DOHH2 (cell line): ENCODE measurements around the gene EID3.

Experiments used
- H3F3A ChIP-seq: fragments of 200-600 bp; sonication (generic), shearing (Covaris generic); 2 replicates; pipeline ENCODE4 v1.6.0; 2016; ENCODE audit warnings: antibody characterized with exemption, mild to moderate bottlenecking; ENCODE audit not compliant: control insufficient read depth, insufficient read depth
- H3K27ac ChIP-seq: fragments of 200-600 bp; sonication (generic); 2 replicates; pipeline ENCODE4 v1.5.1; 2014; ENCODE audit warnings: low read depth, mild to moderate bottlenecking, low read length, moderate library complexity
- H3K27me3 ChIP-seq: fragments of 200-600 bp; sonication (generic); 2 replicates; pipeline ENCODE4 v1.6.1; 2014; ENCODE audit warnings: mild to moderate bottlenecking, low read length, mixed read lengths; ENCODE audit not compliant: control insufficient read depth
- H3K36me3 ChIP-seq: fragments of 200-600 bp; sonication (generic); 2 replicates; pipeline ENCODE4 v1.6.1; 2014; ENCODE audit warnings: mild to moderate bottlenecking, low read length, moderate library complexity, mixed read lengths; ENCODE audit not compliant: control insufficient read depth
- H3K4me1 ChIP-seq: fragments of 200-600 bp; sonication (generic); 2 replicates; pipeline ENCODE4 v1.6.1; 2014; ENCODE audit warnings: mild to moderate bottlenecking, low read length, mixed read lengths; ENCODE audit not compliant: control insufficient read depth
- H3K4me2 ChIP-seq: fragments of 200-600 bp; sonication (generic); 2 replicates; pipeline ENCODE4 v1.6.0; 2014; ENCODE audit warnings: mild to moderate bottlenecking, low read length, moderate library complexity
- H3K4me3 ChIP-seq: fragments of 200-600 bp; sonication (generic); 2 replicates; pipeline ENCODE4 v1.5.1; 2014; ENCODE audit warnings: mild to moderate bottlenecking, low read length, mixed read lengths
- H3K79me2 ChIP-seq: fragments of 200-600 bp; sonication (generic); 2 replicates; pipeline ENCODE4 v1.6.1; 2014; ENCODE audit warnings: mild to moderate bottlenecking, low read length, mixed read lengths; ENCODE audit not compliant: control insufficient read depth
- H3K9me2 ChIP-seq: fragments of 200-600 bp; sonication (generic); replicated peaks from 2 replicates; pipeline ENCODE4 v1.6.1; 2014; ENCODE audit warnings: mild to moderate bottlenecking, low read length, mixed read lengths; ENCODE audit not compliant: control insufficient read depth
- H3K9me3 ChIP-seq: fragments of 200-600 bp; sonication (generic); 2 replicates; pipeline ENCODE4 v1.6.1; 2014; ENCODE audit warnings: antibody characterized with exemption, low read length, mixed read lengths; ENCODE audit not compliant: control insufficient read depth, insufficient read depth
- H4K20me1 ChIP-seq: fragments of 200-600 bp; sonication (generic); 2 replicates; pipeline ENCODE4 v1.6.0; 2014; ENCODE audit warnings: low read depth, mild to moderate bottlenecking, antibody characterized with exemption, low read length, moderate library complexity; ENCODE audit not compliant: control insufficient read depth, insufficient read depth
- CTCF ChIP-seq: fragments of 200-600 bp; sonication (generic); IDR thresholded peaks from one replicate; pipeline ENCODE4 v1.5.1; 2014; ENCODE audit warnings: antibody characterized with exemption, mild to moderate bottlenecking, low read depth, low read length; ENCODE audit not compliant: poor library complexity, severe bottlenecking
- EZH2phosphoT487 ChIP-seq: fragments of 200-600 bp; sonication (generic); IDR thresholded peaks from 2 replicates; pipeline ENCODE4 v1.6.1; 2017; ENCODE audit warnings: borderline replicate concordance, mild to moderate bottlenecking, antibody characterized with exemption, low read length, moderate library complexity, mixed read lengths

EID3 gene

GRCh38 chr12:104347374-104348075, 44.0 kb downstream of the EID3 start:
- Histone ChIP-seq H3K4me2 (no peak overlapping the region), H3K4me1 (peaks cover 9% of the 10 kb centered on the region; the same call in 1 of the 2 replicates), H3K9me2 (no peaks in the 10 kb centered on the region), H3K4me3 (no peak overlapping the region), H3K9me3 (no peaks in the 10 kb centered on the region), H3K27me3 (no peaks in the 10 kb centered on the region), H4K20me1 (no peaks in the 10 kb centered on the region), H3K36me3 (peaks cover 70% of the 10 kb centered on the region), H3K27ac (no peak overlapping the region), H3K79me2 (no peaks in the 10 kb centered on the region), H3F3A (no peaks in the 10 kb centered on the region)
- TF ChIP-seq EZH2phosphoT487 = no peak
- TF ChIP-seq CTCF = no peak

GRCh38 chr12:104348283-104348993, 44.9 kb downstream of the EID3 start:
- TF ChIP-seq EZH2phosphoT487 (no peak), CTCF (no peak)
- no peaks in the 10 kb centered on the region for H4K20me1 ChIP-seq
- H3K36me3 ChIP-seq = peaks cover 63% of the 10 kb centered on the region
- no peaks in the 10 kb centered on the region for H3K27me3 ChIP-seq
- no peaks in the 10 kb centered on the region for H3K9me2 ChIP-seq
- H3F3A ChIP-seq = peaks cover 3% of the 10 kb centered on the region; the same call in 1 of the 2 replicates
- no peaks in the 10 kb centered on the region for H3K9me3 ChIP-seq
- H3K79me2 ChIP-seq = no peaks in the 10 kb centered on the region
- H3K4me3 ChIP-seq = no peak overlapping the region
- H3K4me1 ChIP-seq = peaks cover 9% of the 10 kb centered on the region; the same call in 1 of the 2 replicates
- H3K27ac ChIP-seq = no peak overlapping the region
- H3K4me2 ChIP-seq = no peak overlapping the region

- H3K9me3 ChIP-seq = no peaks in the 10 kb centered on the region
- no peaks in the 10 kb centered on the region for H3K27me3 ChIP-seq
- no peak overlapping the region for H3K27ac ChIP-seq
- no peaks in the 10 kb centered on the region for H3K79me2 ChIP-seq
- peaks cover 9% of the 10 kb centered on the region; the same call in 1 of the 2 replicates for H3K4me1 ChIP-seq
- no peak overlapping the region for H3K4me2 ChIP-seq
- no peak overlapping the region for H3K4me3 ChIP-seq
- TF ChIP-seq EZH2phosphoT487 (no peak), CTCF (no peak)
- peaks cover 3% of the 10 kb centered on the region; the same call in 1 of the 2 replicates for H3F3A ChIP-seq
- peaks cover 63% of the 10 kb centered on the region for H3K36me3 ChIP-seq
- H4K20me1 ChIP-seq = no peaks in the 10 kb centered on the region
- no peaks in the 10 kb centered on the region for H3K9me2 ChIP-seq
Measured at GRCh38 chr12:104348994-104349494, 45.5 kb downstream of the EID3 start.
